ELF-1 (cell line): ENCODE results near the gene MPHOSPH9.

ENCODE experiments used
- DNase-seq: peaks from one replicate; pipeline ENCODE4 v3.0.0-alpha.2; 2016; ENCODE audit warnings: low read depth, low spot score

The MPHOSPH9 gene

GRCh38 chr12:123232807-123233504 lies at the start of gene MPHOSPH9, which contains the start of gene MTRFR:
Gene MPHOSPH9, minus strand, starts transcription at chr12:123233141. Its CDS starts 2,777 bp downstream, at chr12:123230364.
Gene MTRFR, plus strand, starts transcription at chr12:123233436. Its CDS starts 20,239 bp downstream, at chr12:123253675.
- DNase-seq = peak; percentile 100

GRCh38 chr12:123282111-123282510 lies 49.2 kb upstream of the MPHOSPH9 start:
- DNase-seq = no peak

- no peak for DNase-seq
Measured at GRCh38 chr12:123280971-123281370, 48.0 kb upstream of the MPHOSPH9 start.

GRCh38 chr12:123278101-123278627 lies 45.2 kb upstream of the MPHOSPH9 start:
- DNase-seq = no peak

- no peak for DNase-seq
Measured at GRCh38 chr12:123273166-123273565, 40.2 kb upstream of the MPHOSPH9 start.

GRCh38 chr12:123271001-123271668 lies 38.2 kb upstream of the MPHOSPH9 start:
- DNase-seq = no peak

- peak; percentile 40 for DNase-seq
Measured at GRCh38 chr12:123270214-123271000, 37.5 kb upstream of the MPHOSPH9 start.

GRCh38 chr12:123269896-123270213 lies 36.9 kb upstream of the MPHOSPH9 start:
- no peak for DNase-seq

- DNase-seq = peak; percentile 56
Measured at GRCh38 chr12:123269395-123269892, 36.5 kb upstream of the MPHOSPH9 start.

GRCh38 chr12:123268850-123269249 lies 35.9 kb upstream of the MPHOSPH9 start:
- DNase-seq = no peak

GRCh38 chr12:123267991-123268843 lies 35.3 kb upstream of the MPHOSPH9 start:
- no peak for DNase-seq

- DNase-seq = no peak
Measured at GRCh38 chr12:123267335-123267920, 34.5 kb upstream of the MPHOSPH9 start.

- no peak for DNase-seq
Measured at GRCh38 chr12:123266679-123267277, 33.8 kb upstream of the MPHOSPH9 start.

- DNase-seq = no peak
Measured at GRCh38 chr12:123265851-123266678, 33.1 kb upstream of the MPHOSPH9 start.

GRCh38 chr12:123264642-123265041 lies 31.7 kb upstream of the MPHOSPH9 start:
- peak; percentile 72 for DNase-seq

GRCh38 chr12:123263196-123263817 lies 30.4 kb upstream of the MPHOSPH9 start:
- DNase-seq = no peak

GRCh38 chr12:123261196-123261595 lies 28.3 kb upstream of the MPHOSPH9 start:
- DNase-seq = no peak

GRCh38 chr12:123260081-123260480 lies 27.1 kb upstream of the MPHOSPH9 start:
- no peak for DNase-seq

GRCh38 chr12:123258593-123258992 lies 25.7 kb upstream of the MPHOSPH9 start:
- no peak for DNase-seq
